HCEC 1CT (cell line): ENCODE data around the gene ZSWIM4.
A peak's percentile ranks its signal among the peaks of the same experiment; 100 is the strongest.
"Not testable (repeated sequence)": the region's sequence is repeated elsewhere in the genome, so short reads cannot be mapped to it uniquely, and the experiment has no call there.

Experiments used
- DNase-seq: peaks from one replicate; pipeline ENCODE4 v3.0.0-alpha.2; 2017

Gene ZSWIM4

GRCh38 chr19:13794757-13795589, at the start of gene ZSWIM4:
TSS of gene ZSWIM4 (plus strand) at chr19:13795443. CDS start at chr19:13795649, 206 bp downstream.
- peak; percentile 99 for DNase-seq

GRCh38 chr19:13747098-13747453, 48.2 kb upstream of the ZSWIM4 start:
- no peak for DNase-seq

GRCh38 chr19:13748169-13748828, 46.9 kb upstream of the ZSWIM4 start:
- peak; percentile 34 for DNase-seq

GRCh38 chr19:13751436-13751835, 43.8 kb upstream of the ZSWIM4 start:
- no peak for DNase-seq

- DNase-seq: not testable (repeated sequence)
Observed at GRCh38 chr19:13753622-13754021, 41.6 kb upstream of the ZSWIM4 start.

- DNase-seq: no peak
Observed at GRCh38 chr19:13756210-13756609, 39.0 kb upstream of the ZSWIM4 start.

GRCh38 chr19:13757805-13758772, 37.2 kb upstream of the ZSWIM4 start:
- DNase-seq: no peak

- no peak for DNase-seq
Observed at GRCh38 chr19:13758795-13759194, 36.4 kb upstream of the ZSWIM4 start.

- DNase-seq: no peak
Observed at GRCh38 chr19:13761423-13761822, 33.8 kb upstream of the ZSWIM4 start.

GRCh38 chr19:13762635-13763235, 32.5 kb upstream of the ZSWIM4 start:
- DNase-seq: no peak

- DNase-seq: no peak
Observed at GRCh38 chr19:13763265-13763664, 32.0 kb upstream of the ZSWIM4 start.

GRCh38 chr19:13764101-13764807, 31.0 kb upstream of the ZSWIM4 start, which contains the start of gene MRI1:
TSS of gene MRI1 (plus strand) at chr19:13764522. CDS start at chr19:13764589, 67 bp downstream.
- DNase-seq: peak; percentile 48

GRCh38 chr19:13764821-13765394, 30.3 kb upstream of the ZSWIM4 start:
- no peak for DNase-seq

- no peak for DNase-seq
Observed at GRCh38 chr19:13765395-13766094, 29.7 kb upstream of the ZSWIM4 start.

GRCh38 chr19:13766095-13766481, 29.2 kb upstream of the ZSWIM4 start:
- DNase-seq: no peak

GRCh38 chr19:13768510-13768909, 26.7 kb upstream of the ZSWIM4 start:
- no peak for DNase-seq

GRCh38 chr19:13770013-13770635, 25.1 kb upstream of the ZSWIM4 start:
- DNase-seq: no peak

- DNase-seq: peak; percentile 94
Observed at GRCh38 chr19:13774217-13775191, 20.7 kb upstream of the ZSWIM4 start, which contains the start of gene C19orf53. TSS of gene C19orf53 (plus strand) at chr19:13774456. CDS start at chr19:13774478, 22 bp downstream.

- no peak for DNase-seq
Observed at GRCh38 chr19:13778398-13778797, 16.8 kb upstream of the ZSWIM4 start.
